LNCAP (cell line): ENCODE results near the gene TAF10.

Experiments
- CTCF ChIP-seq: fragments of 450-650 bp; IDR thresholded peaks from 2 replicates; pipeline ENCODE4 v1.5.1; 2017; ENCODE audit warnings: mild to moderate bottlenecking

TAF10 gene

GRCh38 chr11:6655020-6655789 is 43.2 kb upstream of the TAF10 start:
- no peak for TF ChIP-seq CTCF

GRCh38 chr11:6654281-6655019 is 42.4 kb upstream of the TAF10 start:
- TF ChIP-seq CTCF: no peak

- TF ChIP-seq CTCF: no peak
Measured at GRCh38 chr11:6653656-6654055, 41.6 kb upstream of the TAF10 start.

- TF ChIP-seq CTCF: no peak
Measured at GRCh38 chr11:6653097-6653496, 41.1 kb upstream of the TAF10 start.

- TF ChIP-seq CTCF: no peak
Measured at GRCh38 chr11:6652182-6652581, 40.2 kb upstream of the TAF10 start.

- TF ChIP-seq CTCF: no peak
Measured at GRCh38 chr11:6650980-6651379, 39.0 kb upstream of the TAF10 start.

- no peak for TF ChIP-seq CTCF
Measured at GRCh38 chr11:6650104-6650503, 38.1 kb upstream of the TAF10 start.
